ENCODE data around the gene RITA1.

GRCh38 chr12:113179023-113179422 is 6.5 kb upstream of the RITA1 start:
- TF ChIP-seq CTCF (IDR thresholded peaks at IDR 0.05; ENCODE audit: low read depth, low read length, poor library complexity, severe bottlenecking): no peak
- TF ChIP-seq EZH2phosphoT487 (IDR thresholded peaks at IDR 0.05; ENCODE audit: borderline replicate concordance, low read length): no peak
